NCI-H460 (cell line): Measurements from ENCODE around the gene KNDC1. TPM values are rescaled to one million over a fixed set of nuclear protein-coding genes. Genes with fewer than 3 reads are reported as not detected.
"Not testable (repeated sequence)": the region's sequence is repeated elsewhere in the genome, so short reads cannot be mapped to it uniquely, and the experiment has no call there.

Source experiments
- DNase-seq: peaks from one replicate; pipeline ENCODE4 v3.0.0-alpha.2; 2016; ENCODE audit warnings: low read depth; ENCODE audit errors: extremely low read depth
- total RNA-seq: library from RNA; depleted of rRNA; stranded (reverse); fragments of >200 nt; shearing (Covaris generic); gene quantifications from 2 replicates; pipeline ENCODE4 v1.2.3, GENCODE V29; 2014

The KNDC1 gene
- total RNA-seq, 1 experiment from 2014 or later, result 1.1 TPM

DNA sequence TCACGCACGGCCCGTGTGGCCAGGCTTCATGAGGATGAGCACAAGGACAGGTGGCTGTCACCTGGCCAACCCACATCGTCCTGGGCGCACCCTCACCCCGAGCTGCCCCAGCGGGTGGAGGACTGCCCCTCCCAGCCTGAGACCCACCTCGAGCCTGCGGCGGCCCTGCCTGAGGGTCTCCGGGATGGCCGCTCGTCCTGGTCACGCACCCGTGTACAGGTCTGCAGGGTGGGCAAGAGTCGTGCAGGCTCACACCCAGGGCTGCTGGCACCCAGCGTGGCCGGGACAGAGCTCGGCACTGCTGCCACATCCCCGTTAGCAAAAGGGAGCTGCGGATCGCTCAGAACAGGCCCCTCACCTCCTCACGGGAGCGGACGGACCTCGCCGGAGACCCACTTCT, 55.6 kb downstream of the KNDC1 start:
- DNase-seq, result no peak

DNA sequence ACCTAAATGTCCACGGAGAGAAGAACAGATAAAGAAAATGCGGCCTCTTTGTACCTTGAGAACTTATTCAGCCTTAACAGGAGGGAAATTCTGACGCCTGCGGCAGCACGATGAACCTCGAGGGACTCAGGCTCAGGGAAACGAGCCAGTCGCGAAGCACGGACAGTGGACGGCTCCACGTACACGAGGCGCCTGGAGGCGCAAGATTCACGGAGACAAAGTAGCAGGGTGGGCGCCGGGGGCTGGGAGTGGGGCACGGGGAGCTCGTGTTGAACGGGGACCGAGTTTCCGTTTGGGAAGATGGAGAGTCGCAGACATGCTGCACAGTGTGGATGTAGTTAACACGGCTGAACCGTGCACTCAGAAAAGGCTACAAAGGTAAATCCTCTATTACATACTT, 56.8 kb downstream of the KNDC1 start:
- no peak for DNase-seq

DNA sequence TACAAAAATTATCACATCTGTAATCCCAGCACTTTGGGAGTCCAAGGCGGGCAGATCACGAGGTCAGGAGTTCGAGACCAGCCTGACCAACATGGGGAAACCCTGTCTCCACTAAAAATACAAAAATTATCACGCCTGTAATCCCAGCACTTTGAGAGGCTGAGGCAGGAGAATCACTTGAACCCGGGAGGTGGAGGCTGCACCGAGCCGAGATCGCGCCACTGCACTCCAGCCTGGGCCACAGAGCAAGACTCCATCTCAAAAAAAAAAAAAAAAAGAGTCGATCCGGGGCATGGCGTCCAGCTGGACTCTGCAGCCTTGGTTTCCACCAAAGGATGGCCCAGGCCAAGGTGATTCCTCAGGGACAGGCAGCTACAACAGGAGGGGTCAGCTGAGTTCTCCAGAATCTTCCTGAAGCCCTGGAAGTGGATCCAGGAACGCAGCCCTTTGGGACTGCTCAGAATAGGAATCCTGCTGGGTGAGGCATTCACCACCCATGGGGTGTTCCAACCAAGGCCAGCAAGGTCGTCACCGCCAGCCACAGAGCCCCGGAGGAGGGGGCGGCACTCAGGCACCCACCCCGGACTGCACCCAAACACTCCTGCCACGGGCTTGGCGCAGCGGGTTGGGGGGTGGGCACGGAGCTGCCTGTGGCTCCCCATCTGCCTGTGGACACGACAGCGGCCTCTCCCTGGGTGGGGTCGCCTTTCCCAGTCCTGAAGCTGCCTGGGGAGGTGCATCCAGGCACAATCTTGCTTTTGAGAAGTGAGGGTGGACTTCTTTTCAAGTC, 58.0 kb downstream of the KNDC1 start:
- DNase-seq, result no peak

DNA sequence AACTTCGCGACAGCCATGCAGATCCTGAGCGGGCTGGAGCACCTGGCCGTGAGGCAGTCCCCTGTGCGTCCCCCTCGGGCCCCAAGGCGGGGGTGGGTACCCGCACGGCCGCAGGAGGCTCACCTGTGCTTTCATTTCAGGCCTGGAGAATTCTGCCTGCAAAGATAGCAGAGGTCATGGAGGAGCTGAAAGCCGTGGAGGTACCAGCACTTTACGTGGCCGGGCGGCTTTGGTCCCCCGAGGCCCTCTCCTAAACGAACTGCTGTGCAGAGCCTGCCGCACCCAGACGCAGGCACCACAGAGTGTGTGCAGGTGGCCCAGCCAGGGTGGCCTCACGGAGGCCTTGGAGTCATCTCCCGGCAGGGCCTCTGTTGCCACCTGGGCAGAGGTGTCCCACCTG, 58.9 kb downstream of the KNDC1 start:
- no peak for DNase-seq

DNA sequence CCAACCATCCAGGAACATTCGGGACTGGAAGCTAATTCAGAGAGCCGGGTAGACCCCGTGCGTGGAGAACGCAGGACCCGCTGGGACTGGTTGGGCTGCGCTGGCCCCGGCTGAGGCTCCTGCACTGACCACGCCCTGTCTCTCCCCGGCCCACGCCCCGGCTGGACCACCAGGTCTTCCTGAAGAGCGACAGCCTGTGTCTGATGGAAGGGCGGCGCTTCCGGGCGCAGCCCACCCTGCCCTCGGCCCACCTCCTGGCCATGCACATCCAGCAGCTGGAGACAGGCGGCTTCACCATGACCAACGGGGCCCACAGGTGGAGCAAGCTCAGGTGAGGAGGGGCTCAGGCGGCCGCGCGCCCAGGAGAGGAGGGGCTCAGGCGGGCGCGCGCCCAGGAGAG, 59.8 kb downstream of the KNDC1 start:
- no peak for DNase-seq

DNA sequence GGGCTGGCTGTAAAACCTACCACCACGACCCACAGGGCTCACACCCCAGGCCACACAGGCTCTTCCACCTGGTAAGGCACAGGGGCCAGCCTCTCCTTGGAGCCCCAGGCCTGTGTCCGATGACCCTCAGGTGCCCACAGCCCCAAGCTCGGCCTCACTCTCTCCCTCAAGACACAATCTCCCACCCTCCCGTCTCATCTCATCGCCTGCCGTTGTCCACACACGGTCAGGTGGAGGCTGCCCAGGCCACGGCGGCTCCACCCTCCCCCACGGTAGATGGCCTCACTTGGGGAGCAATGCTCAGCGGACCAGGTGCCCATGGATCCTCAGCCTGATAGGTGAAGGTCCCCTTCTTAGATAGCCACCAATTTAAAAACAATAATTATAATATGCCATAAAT, 61.3 kb downstream of the KNDC1 start:
- no peak for DNase-seq

DNA sequence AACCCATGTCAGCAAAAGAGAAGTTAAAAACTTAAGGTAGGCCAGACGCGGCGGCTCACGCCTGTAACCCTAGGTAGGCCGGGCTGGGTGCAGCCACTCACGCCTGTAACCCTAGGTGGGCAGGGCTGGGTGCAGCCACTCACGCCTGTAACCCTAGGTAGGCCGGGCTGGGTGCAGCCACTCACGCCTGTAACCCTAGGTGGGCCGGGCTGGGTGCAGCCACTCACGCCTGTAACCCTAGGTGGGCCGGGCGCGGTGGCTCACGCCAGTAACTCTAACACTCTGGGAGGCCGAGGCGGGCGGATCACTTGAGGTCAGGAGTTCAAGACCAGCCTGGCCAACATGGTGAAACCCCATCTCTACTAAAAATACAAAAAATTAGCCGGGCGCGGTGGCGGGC, 61.7 kb downstream of the KNDC1 start:
- DNase-seq, result not testable (repeated sequence)

DNA sequence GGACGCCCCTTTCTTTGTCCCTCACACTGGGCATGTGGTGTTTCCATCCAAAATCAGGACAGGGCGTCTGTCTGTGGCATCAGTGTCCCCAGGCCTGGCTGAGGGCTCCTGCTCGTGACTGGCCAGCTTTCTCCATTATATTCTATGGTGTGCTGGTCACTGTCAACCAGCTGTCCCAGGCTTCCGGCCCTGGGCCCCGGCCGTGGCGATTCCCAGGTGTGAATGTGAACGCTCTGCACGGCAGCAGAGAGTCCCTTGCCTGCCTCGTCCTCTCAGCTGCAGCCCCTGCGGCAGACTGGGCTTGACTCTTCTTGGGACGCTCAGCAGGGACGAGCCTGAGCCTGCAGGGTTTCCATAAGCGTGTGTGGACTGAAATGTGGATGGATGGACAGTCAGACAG, 64.1 kb downstream of the KNDC1 start:
- no peak for DNase-seq

DNA sequence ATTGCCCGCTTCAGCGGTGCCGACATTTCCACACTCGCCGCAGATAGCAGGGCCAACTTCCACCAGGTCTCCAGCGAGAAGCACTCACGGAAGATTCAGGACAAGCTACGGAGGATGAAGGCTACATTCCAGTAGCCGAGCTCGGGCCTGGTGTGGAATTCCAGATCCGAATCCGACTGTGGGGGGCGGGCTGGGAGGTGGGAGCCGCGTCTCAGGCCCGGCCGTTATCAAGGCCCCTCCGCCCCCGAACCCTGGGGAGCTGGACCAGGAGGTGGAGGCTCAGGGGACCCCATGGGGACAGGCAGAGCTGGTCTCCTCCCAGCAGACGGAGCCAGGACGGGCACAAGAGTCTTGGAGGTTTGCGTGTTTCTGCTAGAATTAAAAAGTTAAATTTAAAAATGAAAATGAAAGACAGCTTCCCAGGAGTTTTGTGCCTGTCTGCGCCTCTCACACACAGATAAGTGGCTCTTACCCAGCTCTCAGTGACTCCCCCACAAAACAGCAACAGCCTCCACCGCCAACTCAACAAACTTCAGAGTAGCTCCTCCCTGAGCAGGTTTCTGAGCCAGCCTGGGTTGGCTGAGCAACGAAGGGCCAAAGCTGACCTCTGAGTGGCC, 64.8 kb downstream of the KNDC1 start:
- DNase-seq, result no peak

DNA sequence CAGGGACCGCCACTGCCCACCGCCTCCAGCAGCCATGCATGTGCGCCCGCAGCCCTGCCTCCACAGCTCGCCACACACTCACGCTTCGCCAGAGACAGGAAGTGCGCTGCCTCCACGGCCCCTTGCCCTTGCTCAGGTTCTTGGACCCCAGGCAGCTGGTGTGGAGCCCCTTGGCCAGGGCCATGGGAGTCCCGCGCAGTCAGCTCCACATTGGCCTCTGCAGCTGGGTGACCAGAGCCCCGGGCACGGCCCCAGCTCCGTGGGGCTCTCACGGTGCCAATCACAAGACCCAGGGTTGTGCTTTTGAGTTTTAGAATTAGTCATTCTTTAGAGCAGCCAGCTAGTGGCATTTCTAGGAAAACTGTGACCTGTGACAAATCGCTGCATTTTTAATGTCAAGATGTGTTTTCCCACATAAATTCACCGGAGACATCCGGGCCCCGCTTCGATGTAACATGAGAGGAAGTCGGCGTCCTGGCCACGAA, 65.7 kb downstream of the KNDC1 start:
- DNase-seq, result no peak

DNA sequence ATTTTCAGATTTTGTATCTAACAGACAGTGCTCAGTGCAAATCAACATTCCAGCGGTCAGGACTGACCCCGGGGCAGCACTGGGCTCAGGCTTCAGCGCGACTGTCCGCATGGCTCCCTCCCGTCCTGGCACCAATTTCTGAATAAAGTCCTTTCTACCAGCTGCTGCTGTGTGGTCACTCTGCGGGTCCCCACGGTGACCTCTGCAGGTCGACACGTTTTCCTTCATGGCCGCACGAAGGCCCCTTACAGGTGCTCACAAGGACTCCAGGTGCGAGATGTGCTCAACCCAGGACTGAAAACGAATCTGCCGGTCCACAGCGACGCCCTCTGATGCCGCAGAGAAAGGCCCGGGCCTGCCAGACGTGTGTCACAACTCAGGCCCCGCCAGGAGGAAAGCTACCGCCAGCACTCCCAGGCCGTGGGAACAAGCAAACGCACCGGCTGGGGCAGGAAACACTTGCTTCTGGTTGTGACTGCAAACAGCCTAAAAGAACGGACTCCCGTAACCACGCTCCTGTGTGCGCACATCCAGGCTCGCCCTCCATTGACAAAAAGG, 66.3 kb downstream of the KNDC1 start:
- DNase-seq, result no peak

DNA sequence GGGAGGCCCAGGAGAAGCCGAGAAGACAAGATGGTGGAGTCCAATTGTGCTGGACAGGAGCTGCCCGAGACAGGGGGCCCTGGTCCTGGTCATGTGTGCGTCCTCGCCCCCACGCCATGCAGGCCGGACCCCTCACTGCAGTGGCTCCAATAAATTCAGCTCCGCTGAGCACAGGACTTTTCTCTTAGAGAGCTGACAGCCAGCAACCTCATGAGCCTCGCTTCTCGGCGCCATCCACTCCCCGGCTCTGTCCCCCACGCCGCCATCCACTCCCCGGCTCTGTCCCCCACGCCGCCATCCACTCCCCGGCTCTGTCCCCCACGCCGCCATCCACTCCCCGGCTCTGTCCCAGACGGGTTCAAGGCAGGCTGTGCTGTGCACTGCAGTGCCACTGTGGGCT, 67.2 kb downstream of the KNDC1 start:
- no peak for DNase-seq

DNA sequence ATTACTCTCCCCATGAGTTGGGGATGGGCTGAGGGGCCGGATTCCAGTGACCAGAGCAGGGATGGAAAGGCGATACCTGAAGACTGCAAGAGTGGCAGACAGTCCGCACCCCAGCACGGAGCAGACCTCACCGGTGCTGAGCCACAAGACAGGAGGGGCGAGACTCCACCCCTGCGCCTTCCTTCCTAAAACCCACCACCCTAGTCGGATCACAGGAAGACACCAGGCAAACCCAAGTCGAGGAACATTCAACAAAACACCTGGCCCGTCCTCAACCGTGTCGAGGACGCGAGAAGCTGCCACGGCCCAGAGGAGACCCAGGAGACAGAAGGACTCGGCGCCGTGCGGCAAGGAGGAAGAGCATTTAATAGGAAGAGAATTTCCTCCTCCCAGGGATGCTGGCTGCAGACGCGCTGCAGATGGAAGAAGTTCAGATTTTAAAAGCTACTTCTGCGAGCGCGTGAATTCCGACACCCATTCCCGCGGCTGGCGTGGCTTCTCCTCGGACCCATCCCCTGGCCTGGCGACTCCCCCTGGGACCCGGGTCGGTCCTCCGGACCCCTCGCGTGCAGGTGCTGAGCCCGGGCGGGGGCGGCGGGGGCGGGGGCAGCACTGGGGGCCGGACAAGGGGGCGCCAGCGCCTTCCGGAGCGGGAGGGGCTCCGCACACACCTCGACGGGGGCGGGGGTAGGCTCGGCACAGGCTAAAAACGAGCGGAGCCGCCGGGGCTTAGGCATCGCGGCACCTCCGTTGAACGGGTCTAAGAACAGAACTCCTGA, 69.4 kb downstream of the KNDC1 start:
- no peak for DNase-seq

DNA sequence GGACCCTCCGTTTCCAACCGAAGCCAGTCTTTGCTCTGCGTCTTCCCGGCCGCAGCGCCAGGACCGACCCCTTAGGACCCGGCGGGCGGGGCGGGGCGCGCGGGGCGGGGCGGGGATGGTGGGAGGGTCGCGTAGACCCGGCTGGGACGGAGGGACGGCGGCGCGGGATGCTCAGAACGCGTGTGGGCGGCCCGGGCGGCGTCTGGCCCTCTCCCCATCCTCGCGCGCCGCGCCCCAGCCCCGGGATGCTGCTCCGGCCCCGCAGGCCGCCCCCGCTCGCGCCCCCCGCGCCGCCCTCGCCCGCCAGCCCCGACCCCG, 70.0 kb downstream of the KNDC1 start, which contains the start of gene UTF1:
TSS of gene UTF1 (plus strand) at position 174 of the 318 bp plus-strand sequence. CDS start at position 246, 72 bp downstream.
- DNase-seq, result no peak

DNA sequence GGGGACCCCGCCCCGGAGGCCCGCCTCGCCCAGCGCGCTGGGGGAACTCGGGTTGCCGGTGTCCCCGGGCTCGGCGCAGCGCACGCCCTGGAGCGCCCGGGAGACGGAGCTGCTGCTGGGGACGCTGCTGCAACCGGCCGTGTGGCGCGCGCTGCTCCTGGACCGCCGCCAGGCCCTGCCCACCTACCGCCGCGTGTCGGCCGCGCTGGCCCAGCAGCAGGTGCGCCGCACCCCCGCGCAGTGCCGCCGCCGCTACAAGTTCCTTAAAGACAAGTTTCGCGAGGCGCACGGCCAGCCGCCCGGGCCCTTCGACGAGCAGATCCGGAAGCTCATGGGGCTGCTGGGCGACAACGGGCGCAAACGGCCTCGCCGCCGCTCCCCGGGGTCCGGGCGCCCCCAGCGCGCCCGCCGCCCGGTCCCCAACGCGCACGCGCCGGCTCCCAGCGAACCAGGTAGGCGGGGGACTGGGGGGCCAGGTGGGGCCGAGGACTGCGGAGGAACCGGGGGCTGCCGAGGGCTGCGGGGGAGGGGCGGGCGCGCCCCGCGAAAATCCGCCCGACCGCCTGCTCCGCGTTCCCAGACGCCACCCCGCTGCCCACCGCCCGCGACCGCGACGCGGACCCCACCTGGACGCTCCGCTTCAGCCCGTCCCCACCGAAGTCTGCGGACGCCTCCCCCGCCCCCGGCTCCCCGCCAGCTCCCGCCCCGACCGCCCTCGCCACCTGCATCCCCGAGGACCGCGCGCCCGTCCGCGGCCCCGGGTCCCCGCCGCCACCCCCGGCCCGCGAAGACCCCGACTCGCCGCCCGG, 70.6 kb downstream of the KNDC1 start:
- DNase-seq, result no peak

DNA sequence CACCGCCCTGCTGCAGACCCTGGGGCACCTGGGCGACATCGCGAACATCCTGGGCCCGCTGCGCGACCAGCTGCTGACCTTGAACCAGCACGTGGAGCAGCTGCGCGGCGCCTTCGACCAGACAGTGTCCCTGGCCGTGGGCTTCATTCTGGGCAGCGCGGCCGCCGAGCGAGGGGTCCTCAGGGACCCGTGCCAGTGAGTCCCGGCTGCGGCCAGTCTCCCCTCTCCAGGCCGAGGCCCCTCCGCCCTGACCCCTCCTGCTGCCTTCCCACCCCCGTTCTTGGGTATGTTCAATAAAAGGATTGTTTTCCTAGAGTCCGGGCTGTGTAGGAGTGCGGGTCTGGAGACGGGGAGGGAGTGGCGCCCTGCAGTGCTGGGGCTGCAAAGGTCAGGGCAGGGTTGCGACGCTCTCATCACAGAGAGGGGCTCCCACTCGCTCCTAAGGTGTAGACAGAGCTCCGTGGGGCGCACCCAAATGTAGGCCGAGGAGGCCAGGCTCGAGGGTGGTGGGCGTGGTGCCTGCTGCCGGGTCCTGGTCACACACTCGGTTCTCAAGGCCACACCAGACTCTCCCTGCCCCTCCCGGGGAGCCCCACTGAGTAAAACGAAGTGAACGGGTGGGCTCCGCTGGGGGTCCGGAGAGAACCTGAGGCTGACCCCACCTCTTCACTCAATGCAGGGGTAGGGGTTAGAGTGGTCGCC, 71.4 kb downstream of the KNDC1 start:
- DNase-seq, result no peak

DNA sequence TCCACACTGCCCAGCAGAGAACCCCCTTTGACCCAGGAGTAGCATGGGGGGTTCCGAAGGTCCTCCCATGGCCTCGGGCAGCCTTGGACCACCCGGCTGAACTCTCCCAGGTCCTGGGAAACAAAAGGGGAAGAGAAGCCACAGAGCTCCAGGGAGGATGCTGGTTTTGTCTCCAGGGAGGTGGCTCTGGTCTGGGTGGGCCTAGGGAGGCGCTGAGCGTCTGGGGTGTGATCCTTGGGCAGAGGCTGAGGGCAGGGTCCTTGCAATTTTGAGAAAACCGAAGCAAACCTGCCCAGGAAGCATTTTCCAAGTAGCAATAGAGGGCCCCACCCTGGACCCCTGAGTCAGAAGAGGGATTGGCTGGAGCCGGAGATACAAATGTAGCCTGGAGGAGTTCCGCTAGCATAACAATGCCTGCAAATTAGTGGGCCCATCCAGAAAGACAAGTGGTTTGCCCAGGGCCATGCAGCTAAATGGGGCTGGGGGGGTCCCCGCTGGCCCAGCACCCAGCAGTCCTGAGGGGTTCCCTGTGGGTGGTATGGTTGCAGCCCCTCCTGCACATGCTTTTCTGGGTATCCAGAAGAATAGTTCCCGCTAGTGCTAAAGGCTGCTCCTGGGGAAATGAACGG, 72.0 kb downstream of the KNDC1 start:
- DNase-seq, result no peak

DNA sequence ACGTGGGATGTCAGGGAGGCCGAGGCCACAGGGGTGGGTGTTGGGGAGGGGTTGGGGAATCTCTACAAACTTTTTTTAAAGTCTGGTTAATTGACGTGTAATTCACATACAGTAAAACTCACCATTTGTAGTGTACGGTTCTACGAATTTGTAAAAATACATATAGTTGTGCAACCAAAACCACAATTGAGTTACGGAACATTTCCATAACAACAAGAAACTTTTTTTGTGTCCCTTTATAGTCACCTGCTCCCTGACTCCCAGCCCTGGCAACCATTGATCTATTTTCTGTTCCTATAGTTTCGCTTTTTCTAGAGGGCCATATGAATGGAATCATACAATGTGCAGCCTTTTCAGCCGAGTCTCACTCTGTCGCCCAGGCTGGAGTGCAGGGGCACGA, 74.8 kb downstream of the KNDC1 start:
- not testable (repeated sequence) for DNase-seq

DNA sequence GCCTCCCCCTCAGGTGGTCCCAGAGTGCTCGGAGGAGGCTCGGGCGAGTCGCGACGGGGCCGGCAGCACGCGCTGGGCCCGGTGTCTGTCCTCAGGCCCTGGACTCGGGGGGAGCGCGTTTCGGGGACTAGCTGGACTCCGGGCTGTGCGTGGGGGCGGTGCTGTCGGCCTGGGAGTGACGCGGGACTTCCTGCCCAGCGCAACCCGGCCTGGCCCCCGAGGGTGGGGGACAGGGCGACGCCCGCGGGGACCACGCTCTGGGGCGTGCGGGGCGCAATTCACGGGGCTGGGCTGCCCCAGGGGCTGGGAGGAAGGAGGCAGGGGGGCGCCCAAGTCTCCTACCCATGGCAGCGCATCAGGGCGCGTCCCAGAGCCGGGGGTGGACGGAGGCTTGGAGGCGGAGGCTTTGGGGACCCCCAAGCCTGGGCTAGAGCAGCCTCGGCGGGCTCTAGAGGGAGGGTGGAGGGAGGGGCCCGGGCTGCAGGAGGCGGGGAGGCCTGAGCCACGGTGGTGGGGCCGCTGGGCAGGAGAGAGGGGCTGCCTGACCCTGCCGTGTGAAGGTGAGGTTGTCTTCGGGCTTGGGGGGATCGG, 75.3 kb downstream of the KNDC1 start:
- DNase-seq, result no peak
